Fibroblast of pulmonary artery (primary cell): ENCODE measurements around the gene CLDN20.
"Not testable (repeated sequence)": the region's sequence is repeated elsewhere in the genome, so short reads cannot be mapped to it uniquely, and the experiment has no call there.

Source experiments
- DNase-seq: peaks from one replicate; pipeline ENCODE4 v3.0.0-alpha.2; 2010; ENCODE audit warnings: low read depth
- H3K4me3 ChIP-seq: replicated peaks from 2 replicates; pipeline ENCODE4 v1.5.1; 2011; ENCODE audit warnings: low read depth, mild to moderate bottlenecking, control low read depth, low read length, moderate library complexity
- TF ChIP-seq, protein P1 (sequence below): IDR thresholded peaks from 2 replicates; pipeline ENCODE4 v1.5.1; 2011; ENCODE audit warnings: mild to moderate bottlenecking, control low read depth, low read length, inconsistent platforms; ENCODE audit errors: missing control alignments

Gene CLDN20

GRCh38 chr6:155303361-155303870, 39.6 kb downstream of the CLDN20 start:
- TF ChIP-seq, protein P1, sequence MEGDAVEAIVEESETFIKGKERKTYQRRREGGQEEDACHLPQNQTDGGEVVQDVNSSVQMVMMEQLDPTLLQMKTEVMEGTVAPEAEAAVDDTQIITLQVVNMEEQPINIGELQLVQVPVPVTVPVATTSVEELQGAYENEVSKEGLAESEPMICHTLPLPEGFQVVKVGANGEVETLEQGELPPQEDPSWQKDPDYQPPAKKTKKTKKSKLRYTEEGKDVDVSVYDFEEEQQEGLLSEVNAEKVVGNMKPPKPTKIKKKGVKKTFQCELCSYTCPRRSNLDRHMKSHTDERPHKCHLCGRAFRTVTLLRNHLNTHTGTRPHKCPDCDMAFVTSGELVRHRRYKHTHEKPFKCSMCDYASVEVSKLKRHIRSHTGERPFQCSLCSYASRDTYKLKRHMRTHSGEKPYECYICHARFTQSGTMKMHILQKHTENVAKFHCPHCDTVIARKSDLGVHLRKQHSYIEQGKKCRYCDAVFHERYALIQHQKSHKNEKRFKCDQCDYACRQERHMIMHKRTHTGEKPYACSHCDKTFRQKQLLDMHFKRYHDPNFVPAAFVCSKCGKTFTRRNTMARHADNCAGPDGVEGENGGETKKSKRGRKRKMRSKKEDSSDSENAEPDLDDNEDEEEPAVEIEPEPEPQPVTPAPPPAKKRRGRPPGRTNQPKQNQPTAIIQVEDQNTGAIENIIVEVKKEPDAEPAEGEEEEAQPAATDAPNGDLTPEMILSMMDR: no peak
- DNase-seq: peak; percentile 65
- no peak overlapping the region for H3K4me3 ChIP-seq

- no peak for DNase-seq
- H3K4me3 ChIP-seq: no peak overlapping the region
- TF ChIP-seq, protein P1: no peak
Measured at GRCh38 chr6:155306958-155307357, 43.1 kb downstream of the CLDN20 start.

DNA sequence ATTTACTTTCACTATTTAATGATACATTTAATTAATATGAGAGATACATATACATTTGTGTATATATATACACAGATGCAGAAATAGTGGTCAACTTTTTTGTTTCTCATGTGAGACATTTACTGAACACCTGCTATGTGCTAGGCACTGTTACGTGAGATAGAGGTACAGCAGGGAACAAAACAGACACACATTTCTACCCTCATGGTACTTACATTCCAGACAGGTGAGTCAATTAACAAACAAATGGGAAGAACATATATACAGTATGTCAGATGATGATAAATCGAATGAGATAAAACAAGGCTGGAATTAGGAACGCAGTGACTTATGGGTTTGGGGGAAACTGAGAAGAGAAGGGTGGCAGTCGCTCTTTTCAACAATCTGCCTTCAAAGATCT, 45.3 kb downstream of the CLDN20 start:
- no peak overlapping the region for H3K4me3 ChIP-seq
- TF ChIP-seq, protein P1: no peak
- no peak for DNase-seq

- DNase-seq: peak; percentile 27
- TF ChIP-seq, protein P1: no peak
- no peak overlapping the region for H3K4me3 ChIP-seq
Measured at GRCh38 chr6:155310596-155310995, 46.8 kb downstream of the CLDN20 start.

DNA sequence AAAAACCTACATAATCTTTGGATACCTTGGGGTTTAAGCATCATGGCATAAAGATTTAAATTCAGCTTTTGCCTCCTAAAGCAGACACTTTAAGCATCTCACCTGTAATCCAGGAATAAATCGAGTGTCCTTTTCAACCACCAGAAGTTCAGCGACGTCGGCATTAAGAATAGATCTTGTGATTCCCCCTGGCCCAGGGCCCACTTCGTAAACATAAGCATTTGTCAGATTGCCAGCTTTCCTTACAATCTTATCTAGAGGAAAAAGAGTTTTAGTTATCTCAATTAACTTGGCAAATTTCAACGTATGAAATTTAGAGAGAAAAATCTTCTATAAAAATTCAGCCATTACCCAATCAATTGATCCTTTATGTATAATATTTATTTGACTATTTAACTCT, 47.3 kb downstream of the CLDN20 start:
- H3K4me3 ChIP-seq: no peak overlapping the region
- TF ChIP-seq, protein P1: no peak
- DNase-seq: no peak

DNA sequence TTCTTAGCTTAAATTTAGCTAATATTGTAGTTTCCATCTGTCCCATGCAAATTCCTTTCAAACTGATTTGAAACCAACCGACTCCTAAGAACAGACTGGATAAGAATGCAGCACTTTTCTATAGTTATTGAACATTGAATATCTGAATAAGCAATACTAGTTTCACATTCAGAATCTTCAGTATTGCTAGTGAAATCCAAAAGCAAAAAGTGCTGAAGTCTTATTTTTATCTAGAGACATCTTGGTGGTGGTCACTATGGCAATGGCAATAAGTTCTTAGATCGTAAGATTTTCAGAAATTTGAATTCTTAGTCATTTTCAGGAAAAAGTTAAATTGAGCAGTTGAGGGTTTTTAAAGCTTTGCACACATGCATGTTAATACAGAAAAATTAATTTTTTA, 47.8 kb downstream of the CLDN20 start:
- no peak overlapping the region for H3K4me3 ChIP-seq
- TF ChIP-seq, protein P1: no peak
- DNase-seq: no peak

DNA sequence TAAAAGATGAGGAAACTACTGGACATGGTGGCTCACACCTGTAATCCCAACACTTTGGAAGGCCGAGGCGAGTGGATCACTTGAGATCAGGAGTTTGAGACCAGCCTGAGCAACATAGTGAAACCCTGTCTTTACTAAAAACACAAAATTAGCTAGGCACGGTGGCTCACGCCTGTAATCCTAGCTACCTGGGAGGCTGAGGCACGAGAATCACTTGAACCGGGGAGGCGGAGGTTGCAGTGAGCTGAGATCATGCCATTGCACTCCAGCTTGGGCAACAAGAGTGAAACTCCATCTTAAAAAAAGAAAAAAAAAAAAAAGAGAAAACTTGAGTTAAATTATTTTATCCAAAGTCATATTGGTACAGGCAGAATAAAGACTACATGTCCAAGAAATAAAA, 49.1 kb downstream of the CLDN20 start:
- not testable (repeated sequence) for DNase-seq
- H3K4me3 ChIP-seq: peak overlapping the region; percentile 89
